Heart right ventricle (tissue), 16 donors: ENCODE data around the gene C14orf119. TPM values are rescaled to one million over a fixed set of nuclear protein-coding genes. Genes with fewer than 3 reads are reported as not detected.

Experiments
- ATAC-seq, 8 donors: fragments of 200-7000 bp; cut with Tn5 transposase; one replicate each; pipeline ENCODE4 v1.9.1; 2020; ENCODE audit warnings: mild to moderate bottlenecking in 8 of 8, moderate library complexity in 8 of 8, moderate number of reproducible peaks in 1 of 8
- DNase-seq, 2 donors: peaks; one replicate each; pipeline ENCODE4 v3.0.0-alpha.2; 2020
- H3K27ac ChIP-seq, 10 donors: fragments of 200-600 bp; sonication (generic) in 2 of 10; one replicate each; pipeline versions ENCODE4 v1.5.0 to v1.8.0; 2020 to 2022; ENCODE audit warnings: mild to moderate bottlenecking in 3 of 10
- H3K27me3 ChIP-seq, 7 donors: fragments of 200-600 bp; one replicate each; pipeline ENCODE4 v1.8.0; 2021 to 2022; ENCODE audit warnings: mild to moderate bottlenecking in 2 of 7
- H3K36me3 ChIP-seq, 9 donors: fragments of 200-600 bp; sonication (generic) in 1 of 9; one replicate each; pipeline versions ENCODE4 v1.5.0 to v1.8.0; 2020 to 2022; ENCODE audit warnings: mild to moderate bottlenecking in 2 of 9
- H3K4me1 ChIP-seq, 9 donors: fragments of 200-600 bp; sonication (generic) in 1 of 9; one replicate each; pipeline versions ENCODE4 v1.5.0 to v1.8.0; 2020 to 2022; ENCODE audit warnings: mild to moderate bottlenecking in 4 of 9
- H3K4me3 ChIP-seq, 10 donors: fragments of 200-600 bp; sonication (generic) in 2 of 10; one replicate each; pipeline versions ENCODE4 v1.5.0 to v1.8.0; 2020 to 2022; ENCODE audit warnings: mild to moderate bottlenecking in 7 of 10, moderate library complexity in 2 of 10
- H3K9me3 ChIP-seq, 11 donors: fragments of 200-600 bp in 10 of 11; sonication (generic) in 2 of 11; one replicate each; pipeline versions ENCODE4 v1.5.0 to v1.8.0; 2013 to 2022; ENCODE audit warnings: mild to moderate bottlenecking in 2 of 11, control low read depth in 1 of 11, moderate library complexity in 1 of 11
- CTCF ChIP-seq, 9 donors: fragments of 200-600 bp; sonication (generic) in 2 of 9; IDR thresholded peaks; one replicate each; pipeline versions ENCODE4 v1.5.0 to v1.8.0; 2021 to 2022; ENCODE audit warnings: antibody characterized with exemption in 9 of 9, mild to moderate bottlenecking in 5 of 9, moderate library complexity in 1 of 9
- WGBS, 2 donors: extraction: QIAGEN DNeasy Blood & Tissue Kit; methylation state at CpG; one replicate each; pipeline ENCODE4 v1.1.7; 2013; ENCODE audit warnings: inconsistent platforms in 1 of 2; 5-methylcytosine and 5-hydroxymethylcytosine counted together
- intact Hi-C, 10 donors: fragments of 100-400 bp; cut with DNase I; formaldehyde crosslinking; loops; one replicate each; pipeline versions ENCODE4 v1.11.1 to v1.14.2; 2022
- polyA plus RNA-seq, 2 donors: library from polyadenylated mRNA; stranded (reverse); fragments of 200-250 nt; gene quantifications; one replicate each; pipeline ENCODE4 v1.2.3, GENCODE V29; 2013
- total RNA-seq, 10 donors: library from RNA; stranded (reverse); fragmentation: NEBNext Ultra II Directional in 3 of 10; extraction: Animal tissue kit (Norgen Biotek cat#: 25700) in 3 of 10; gene quantifications; one replicate each; pipeline versions ENCODE4 v1.2.1 to v1.2.4, GENCODE V29; 2021 to 2023
- donor health status: Arrhythmogenic right ventricular cardiomyopathy.
- donor health status: ischemic (EF 13 %, LVEDD 7.1; RV severe dilation, severe dysfunction).
- donor health status: healthy with polysubstance abuse.
- donor health status: DM: no; HTN: yes; CAD: no.
- donor health status: DM: no; HTN: no; CAD: no.
- donor health status: ischemic (EF 25% LVEDD 6.9; RV normal size, moderate dysfunction).
- donor health status: ischemic (EF 25% LVEDD 5.7; RV mildly dilated, moderate dysfunction).
- donor health status: healthy.
- donor health status: DM: yes; HTN: yes; CAD: no.
- donor health status: Ischemic cardiomyopathy.
- donor health status: ischemic (EF 35%, LVEDD 5.7; RV mildly dilated, moderate dysfunction).
- donor health status: nonischemic (EF 11% LVEDD 7.7; RV severe dilation, severe dysfunction).
- donor health status: DM: yes; HTN: yes; CAD: no.
- donor health status: PGD.
- donor health status: ischemic (EF 29% LVEDD 5.4; RV normal size, mild dysfunction).
- donor health status: nonischemic (EF 23%, LVEDD 6.1; RV moderate dilation, normal function).

C14orf119 gene
- total and polyA plus RNA-seq, 12 donors, result 9.8 to 43.3 (median 28.4) TPM

GRCh38 chr14:23068789-23069412 lies 26.4 kb upstream of the C14orf119 start:
- peak; percentile 57 to 78 (median 68) for ATAC-seq
- H3K4me1 ChIP-seq, result peaks cover 15 to 47% (median 41%) of the 10 kb centered on the region in 9 donors
- 27 to 28% methylated on average over 8 of the region's 8 CpGs for WGBS, 2 donors

GRCh38 chr14:23069413-23069806 lies 25.9 kb upstream of the C14orf119 start:
- DNase-seq (no peak), ATAC-seq (peak in 1 of 8 donors; percentile 2)
- Histone ChIP-seq H3K36me3 (peaks cover 0 to 79% (median 38%) of the 10 kb centered on the region in 9 donors), H3K9me3 (no peaks in the 10 kb centered on the region), H3K27ac (peak overlapping the region in 3 of 10 donors; percentile 8 to 45 (median 25)), H3K27me3 (no peaks in the 10 kb centered on the region), H3K4me1 (peaks cover 15 to 47% (median 41%) of the 10 kb centered on the region in 9 donors), H3K4me3 (no peak overlapping the region)
- no peak for TF ChIP-seq CTCF (IDR thresholded peaks at IDR 0.05)
- 84% methylated on average over 4 of the region's 4 CpGs for WGBS, 2 donors
- intact Hi-C loops, result loop anchor here in 3 of 10 donors (2.0 to 10.0 kb wide), 5 partner anchors 38 to 485 kb away; partner anchors contain the start of gene DAD1 (in 1 of the 3)

More at GRCh38 chr14:23068789-23069412, 26.4 kb upstream of the C14orf119 start:
- peak; percentile 91 to 100 (median 98) for TF ChIP-seq CTCF (IDR thresholded peaks at IDR 0.05)
- no peaks in the 10 kb centered on the region for H3K27me3 ChIP-seq
- peak in 1 of 2 donors; percentile 87 for DNase-seq
- intact Hi-C loops, result loop anchor here in 3 of 10 donors (2.0 to 10.0 kb wide), 5 partner anchors 38 to 484 kb away; partner anchors contain the start of gene DAD1 (in 1 of the 3)
- no peak overlapping the region for H3K4me3 ChIP-seq
- no peaks in the 10 kb centered on the region for H3K9me3 ChIP-seq
- H3K36me3 ChIP-seq, result peaks cover 0 to 79% (median 41%) of the 10 kb centered on the region in 9 donors
- peak overlapping the region in 4 of 10 donors; percentile 4 to 45 (median 16) for H3K27ac ChIP-seq

- WGBS, 2 donors, result 12% methylated on average over 10 of the region's 10 CpGs
- intact Hi-C loops, result loop anchor here in 2 of 10 donors (1.0 to 2.0 kb wide), 2 partner anchors 24 kb away; partner anchors contain the start of genes ACIN1 (in 1 of the 2) and C14orf119 (in 1 of the 2)
- TF ChIP-seq CTCF (IDR thresholded peaks at IDR 0.05), result no peak
- Histone ChIP-seq H3K9me3 (no peaks in the 10 kb centered on the region), H3K36me3 (peaks cover 0 to 79% (median 44%) of the 10 kb centered on the region in 9 donors), H3K4me1 (peaks cover 15 to 47% (median 41%) of the 10 kb centered on the region in 9 donors), H3K4me3 (peak overlapping the region in 9 of 10 donors; percentile 47 to 70 (median 66)), H3K27ac (peak overlapping the region in 9 of 10 donors; percentile 75 to 88 (median 84)), H3K27me3 (no peaks in the 10 kb centered on the region)
- no peak for ATAC-seq
- no peak for DNase-seq
Observed at GRCh38 chr14:23070262-23071129, 24.8 kb upstream of the C14orf119 start.
